Fibroblast of lung (primary cell): Measurements from ENCODE around the gene RNF125.

Experiments
- CTCF ChIP-seq, 2 donors: IDR thresholded peaks in 1 of 2; conservative IDR thresholded peaks in 1 of 2; 1 replicate in 1 of 2; 2 replicates in 1 of 2; pipeline ENCODE4 v1.5.1; 2011 to 2012; ENCODE audit warnings: low read length in 2 of 2, control low read depth in 1 of 2, inconsistent platforms in 1 of 2, low read depth in 1 of 2, mild to moderate bottlenecking in 1 of 2
- EZH2 ChIP-seq: IDR thresholded peaks from 2 replicates; pipeline ENCODE4 v1.5.1; 2012; ENCODE audit warnings: low read length, control low read depth, mild to moderate bottlenecking; ENCODE audit errors: missing control alignments

GRCh38 chr18:32104516-32104915 is 85.9 kb downstream of the RNF125 start:
- TF ChIP-seq CTCF (conservative IDR thresholded peaks at IDR 0.05 in 1 of 2, IDR thresholded peaks at IDR 0.05 in 1 of 2; ENCODE audit: low read depth in 1 of 2, low read length in 2 of 2) (no peak), EZH2 (no peak)
